ENCODE results near the gene FBXL2.
A peak's percentile ranks its signal among the peaks of the same experiment; 100 is the strongest.
"Not testable (repeated sequence)": the region's sequence is repeated elsewhere in the genome, so short reads cannot be mapped to it uniquely, and the experiment has no call there.

The FBXL2 gene

DNA sequence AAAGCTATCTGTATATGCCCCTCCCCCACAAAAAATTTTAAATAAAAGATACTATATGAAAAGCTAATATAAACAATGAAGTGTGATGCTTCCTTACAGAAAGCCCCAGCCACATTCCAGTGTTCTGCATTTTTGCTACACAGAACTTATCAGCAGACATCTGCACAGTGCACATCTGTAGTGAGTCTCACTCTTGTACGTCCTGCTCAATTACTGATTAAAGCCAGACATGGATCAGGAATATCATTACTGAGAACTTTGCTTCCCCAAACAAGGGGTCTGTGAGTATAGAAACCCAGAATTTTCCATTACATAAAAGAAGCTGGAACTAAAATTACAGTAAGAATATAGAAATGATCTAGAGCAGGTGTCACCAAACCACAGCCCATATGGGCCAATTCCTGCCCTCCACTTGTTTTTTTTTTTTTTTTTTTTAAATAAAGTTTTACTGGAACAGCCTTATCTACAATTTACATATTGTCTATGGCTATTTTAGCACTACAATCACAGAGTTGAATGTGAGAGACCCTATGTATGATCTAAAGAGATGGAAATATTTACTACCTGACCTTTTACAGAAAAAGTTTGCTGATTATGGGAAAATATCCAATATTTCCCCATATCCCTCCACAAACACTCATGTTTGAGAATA lies 117.3 kb downstream of the FBXL2 start:
- in situ Hi-C loops (cut with HindIII; ENCODE audit: low pct_ligation_motif_present, low sequenced_read_pairs), result no loop called here
- H3K27ac ChIP-seq, result no peak overlapping the region
- TF ChIP-seq CTCF (IDR thresholded peaks at IDR 0.05; ENCODE audit: low read depth, low read length, missing control alignments), result no peak
- H3K4me3 ChIP-seq (ENCODE audit: low read depth, low read length), result no peak overlapping the region
- H3K27me3 ChIP-seq (replicated peaks), result no peaks in the 10 kb centered on the region
- no peak for DNase-seq
- H3K36me3 ChIP-seq (replicated peaks), result peaks cover 57% of the 10 kb centered on the region

- H3K27me3 ChIP-seq (replicated peaks), result no peaks in the 10 kb centered on the region
- H3K36me3 ChIP-seq (replicated peaks), result peaks cover 60% of the 10 kb centered on the region
- in situ Hi-C loops (cut with HindIII; ENCODE audit: low pct_ligation_motif_present, low sequenced_read_pairs), result no loop called here
- H3K4me3 ChIP-seq (ENCODE audit: low read depth, low read length), result no peak overlapping the region
- H3K27ac ChIP-seq, result no peak overlapping the region
- no peak for DNase-seq
- TF ChIP-seq CTCF (IDR thresholded peaks at IDR 0.05; ENCODE audit: low read depth, low read length, missing control alignments), result no peak
Measured at GRCh38 chr3:33395900-33396299, 118.7 kb downstream of the FBXL2 start.

- in situ Hi-C loops (cut with HindIII; ENCODE audit: low pct_ligation_motif_present, low sequenced_read_pairs), result no loop called here
- TF ChIP-seq CTCF (IDR thresholded peaks at IDR 0.05; ENCODE audit: low read depth, low read length, missing control alignments), result no peak
- Histone ChIP-seq H3K27me3 (replicated peaks) (no peaks in the 10 kb centered on the region), H3K4me3 (ENCODE audit: low read depth, low read length) (no peak overlapping the region), H3K36me3 (replicated peaks) (peaks cover 57% of the 10 kb centered on the region), H3K27ac (no peak overlapping the region)
- no peak for DNase-seq
Measured at GRCh38 chr3:33398410-33398809, 121.2 kb downstream of the FBXL2 start.

DNA sequence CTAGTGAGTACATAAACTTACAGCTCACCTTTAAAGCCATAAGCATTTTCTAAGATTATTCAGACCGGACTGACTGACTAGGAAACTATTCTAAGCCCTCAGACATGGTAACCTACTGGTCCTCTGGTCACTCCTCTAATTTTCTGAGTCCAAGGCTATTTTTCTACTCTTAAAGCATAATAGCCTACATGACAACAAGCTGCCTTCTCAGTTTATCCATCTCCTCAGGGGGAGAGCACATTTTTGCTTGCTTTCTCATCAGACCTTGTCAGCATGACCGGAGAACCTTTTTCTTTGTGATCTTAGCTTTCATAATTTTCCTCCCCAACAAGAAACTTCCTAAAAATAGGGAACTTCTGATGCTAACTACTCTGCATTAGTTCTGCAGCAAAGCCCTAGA lies 124.5 kb downstream of the FBXL2 start:
- TF ChIP-seq CTCF (IDR thresholded peaks at IDR 0.05; ENCODE audit: low read depth, low read length, missing control alignments), result no peak
- Histone ChIP-seq H3K27me3 (replicated peaks) (no peaks in the 10 kb centered on the region), H3K27ac (no peak overlapping the region), H3K4me3 (ENCODE audit: low read depth, low read length) (no peak overlapping the region), H3K36me3 (replicated peaks) (peaks cover 63% of the 10 kb centered on the region)
- in situ Hi-C loops (cut with HindIII; ENCODE audit: low pct_ligation_motif_present, low sequenced_read_pairs), result no loop called here
- DNase-seq, result peak; percentile 55

DNA sequence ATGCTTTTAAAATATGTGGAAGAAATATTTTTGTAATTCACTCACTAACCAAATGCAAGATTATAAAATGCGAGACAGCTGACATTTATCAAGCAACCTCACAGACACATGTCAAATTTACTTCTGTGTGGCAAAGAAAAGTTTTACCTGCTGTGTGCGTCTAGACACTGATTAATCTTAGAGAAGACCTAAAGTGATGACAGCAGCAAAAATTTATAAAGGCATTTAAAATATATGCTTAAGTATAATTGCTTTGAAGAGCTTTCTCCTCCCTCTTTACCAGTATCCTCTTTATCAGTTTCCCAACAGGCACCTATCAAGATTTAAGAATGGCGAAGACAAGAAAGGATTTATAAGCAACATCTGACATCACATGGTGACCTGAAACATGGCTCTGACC lies 125.7 kb downstream of the FBXL2 start:
- DNase-seq, result no peak
- Histone ChIP-seq H3K4me3 (ENCODE audit: low read depth, low read length) (no peak overlapping the region), H3K27me3 (replicated peaks) (no peaks in the 10 kb centered on the region), H3K36me3 (replicated peaks) (peaks cover 63% of the 10 kb centered on the region), H3K27ac (no peak overlapping the region)
- in situ Hi-C loops (cut with HindIII; ENCODE audit: low pct_ligation_motif_present, low sequenced_read_pairs), result no loop called here
- no peak for TF ChIP-seq CTCF (IDR thresholded peaks at IDR 0.05; ENCODE audit: low read depth, low read length, missing control alignments)

DNA sequence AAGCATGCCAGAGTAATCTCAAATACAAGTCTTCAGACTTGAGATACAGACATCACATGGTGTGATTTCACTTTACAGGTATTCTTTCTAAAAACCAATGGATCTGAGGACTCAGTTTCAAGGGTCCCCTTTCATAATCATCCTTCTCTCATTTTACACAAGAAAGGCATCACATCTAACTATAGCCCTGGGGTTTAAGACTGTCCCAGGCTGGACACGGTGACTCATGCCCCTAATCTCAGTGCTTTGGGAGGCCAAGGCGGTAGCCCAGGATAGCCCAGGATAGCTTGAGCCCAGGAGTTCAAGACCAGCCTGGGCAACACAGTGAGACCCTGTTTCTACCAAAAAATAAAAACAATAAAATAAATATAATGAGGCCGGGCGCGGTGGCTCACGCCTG lies 126.5 kb downstream of the FBXL2 start:
- in situ Hi-C loops (cut with HindIII; ENCODE audit: low pct_ligation_motif_present, low sequenced_read_pairs), result no loop called here
- Histone ChIP-seq H3K36me3 (replicated peaks) (peaks cover 63% of the 10 kb centered on the region), H3K27ac (no peak overlapping the region), H3K4me3 (ENCODE audit: low read depth, low read length) (no peak overlapping the region), H3K27me3 (replicated peaks) (no peaks in the 10 kb centered on the region)
- peak; percentile 53 for DNase-seq
- no peak for TF ChIP-seq CTCF (IDR thresholded peaks at IDR 0.05; ENCODE audit: low read depth, low read length, missing control alignments)

DNA sequence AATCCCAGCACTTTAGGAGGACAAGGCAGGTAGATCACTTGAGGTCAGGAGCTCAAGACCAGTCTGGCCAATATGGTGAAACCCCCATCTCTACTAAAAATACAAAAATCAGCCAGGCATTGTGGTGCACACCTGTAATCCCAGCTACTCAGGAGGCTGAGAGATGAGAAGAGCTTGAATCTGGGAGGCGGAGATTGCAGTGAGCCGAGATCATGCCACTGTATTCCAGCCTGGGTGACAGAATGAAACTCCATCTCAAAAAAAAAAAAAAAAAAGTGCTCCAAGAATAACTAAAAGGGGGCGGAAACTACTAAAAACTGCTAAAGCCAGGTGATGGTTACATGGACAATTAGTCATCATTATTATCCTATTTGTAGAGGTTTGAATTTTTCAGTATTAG lies 133.6 kb downstream of the FBXL2 start:
- in situ Hi-C loops (cut with HindIII; ENCODE audit: low pct_ligation_motif_present, low sequenced_read_pairs); H3K4me3 ChIP-seq (ENCODE audit: low read depth, low read length); H3K27ac ChIP-seq; DNase-seq; H3K27me3 ChIP-seq (replicated peaks): not testable (repeated sequence)
- peaks cover 60% of the 10 kb centered on the region for H3K36me3 ChIP-seq (replicated peaks)
